Measurements from ENCODE around the gene POLK.

Gene POLK

GRCh38 chr5:75512383-75513074 lies 838 bp downstream of the POLK start:
- Histone ChIP-seq H3K27me3 (ENCODE audit: control insufficient read depth, insufficient read depth, low read length) (no peaks in the 10 kb centered on the region), H3K9me3 (ENCODE audit: control insufficient read depth, insufficient read depth, low read length) (no peaks in the 10 kb centered on the region), H3K4me1 (ENCODE audit: control insufficient read depth, insufficient read depth, low read length) (no peaks in the 10 kb centered on the region), H3K4me3 (ENCODE audit: low read depth, low read length) (peak overlapping the region; percentile 86), H3K9ac (ENCODE audit: low read depth, low read length) (no peak overlapping the region), H3K36me3 (ENCODE audit: control insufficient read depth, insufficient read depth, low read length) (no peaks in the 10 kb centered on the region)

GRCh38 chr5:75513841-75514240 lies 2.1 kb downstream of the POLK start:
- Histone ChIP-seq H3K27me3 (ENCODE audit: control insufficient read depth, insufficient read depth, low read length) (no peaks in the 10 kb centered on the region), H3K9me3 (ENCODE audit: control insufficient read depth, insufficient read depth, low read length) (no peaks in the 10 kb centered on the region), H3K9ac (ENCODE audit: low read depth, low read length) (no peak overlapping the region), H3K4me1 (ENCODE audit: control insufficient read depth, insufficient read depth, low read length) (no peaks in the 10 kb centered on the region), H3K36me3 (ENCODE audit: control insufficient read depth, insufficient read depth, low read length) (no peaks in the 10 kb centered on the region), H3K4me3 (ENCODE audit: low read depth, low read length) (no peak overlapping the region)

GRCh38 chr5:75514323-75514722 lies 2.6 kb downstream of the POLK start:
- Histone ChIP-seq H3K9me3 (ENCODE audit: control insufficient read depth, insufficient read depth, low read length) (no peaks in the 10 kb centered on the region), H3K27me3 (ENCODE audit: control insufficient read depth, insufficient read depth, low read length) (no peaks in the 10 kb centered on the region), H3K4me3 (ENCODE audit: low read depth, low read length) (no peak overlapping the region), H3K9ac (ENCODE audit: low read depth, low read length) (no peak overlapping the region), H3K36me3 (ENCODE audit: control insufficient read depth, insufficient read depth, low read length) (no peaks in the 10 kb centered on the region), H3K4me1 (ENCODE audit: control insufficient read depth, insufficient read depth, low read length) (no peaks in the 10 kb centered on the region)

- Histone ChIP-seq H3K36me3 (ENCODE audit: control insufficient read depth, insufficient read depth, low read length) (no peaks in the 10 kb centered on the region), H3K4me3 (ENCODE audit: low read depth, low read length) (no peak overlapping the region), H3K9ac (ENCODE audit: low read depth, low read length) (no peak overlapping the region), H3K9me3 (ENCODE audit: control insufficient read depth, insufficient read depth, low read length) (no peaks in the 10 kb centered on the region), H3K27me3 (ENCODE audit: control insufficient read depth, insufficient read depth, low read length) (no peaks in the 10 kb centered on the region), H3K4me1 (ENCODE audit: control insufficient read depth, insufficient read depth, low read length) (peaks cover 3% of the 10 kb centered on the region)
Observed at GRCh38 chr5:75519761-75520160, 8.1 kb downstream of the POLK start.

- Histone ChIP-seq H3K4me1 (ENCODE audit: control insufficient read depth, insufficient read depth, low read length) (peaks cover 3% of the 10 kb centered on the region), H3K36me3 (ENCODE audit: control insufficient read depth, insufficient read depth, low read length) (no peaks in the 10 kb centered on the region), H3K9me3 (ENCODE audit: control insufficient read depth, insufficient read depth, low read length) (no peaks in the 10 kb centered on the region)
Observed at GRCh38 chr5:75521195-75521594, 9.5 kb downstream of the POLK start.

GRCh38 chr5:75522025-75522424 lies 10.3 kb downstream of the POLK start:
- H3K9me3 ChIP-seq (ENCODE audit: control insufficient read depth, insufficient read depth, low read length): no peaks in the 10 kb centered on the region
- no peak overlapping the region for H3K4me3 ChIP-seq (ENCODE audit: low read depth, low read length)
- H3K9ac ChIP-seq (ENCODE audit: low read depth, low read length): no peak overlapping the region
- no peaks in the 10 kb centered on the region for H3K27me3 ChIP-seq (ENCODE audit: control insufficient read depth, insufficient read depth, low read length)
- H3K36me3 ChIP-seq (ENCODE audit: control insufficient read depth, insufficient read depth, low read length): no peaks in the 10 kb centered on the region
- peaks cover 3% of the 10 kb centered on the region for H3K4me1 ChIP-seq (ENCODE audit: control insufficient read depth, insufficient read depth, low read length)

More at GRCh38 chr5:75521195-75521594, 9.5 kb downstream of the POLK start:
- H3K9ac ChIP-seq (ENCODE audit: low read depth, low read length): no peak overlapping the region
- H3K27me3 ChIP-seq (ENCODE audit: control insufficient read depth, insufficient read depth, low read length): no peaks in the 10 kb centered on the region
- H3K4me3 ChIP-seq (ENCODE audit: low read depth, low read length): no peak overlapping the region

GRCh38 chr5:75522542-75522941 lies 10.9 kb downstream of the POLK start:
- Histone ChIP-seq H3K4me1 (ENCODE audit: control insufficient read depth, insufficient read depth, low read length) (peaks cover 3% of the 10 kb centered on the region), H3K9me3 (ENCODE audit: control insufficient read depth, insufficient read depth, low read length) (no peaks in the 10 kb centered on the region), H3K27me3 (ENCODE audit: control insufficient read depth, insufficient read depth, low read length) (no peaks in the 10 kb centered on the region), H3K4me3 (ENCODE audit: low read depth, low read length) (no peak overlapping the region), H3K9ac (ENCODE audit: low read depth, low read length) (no peak overlapping the region), H3K36me3 (ENCODE audit: control insufficient read depth, insufficient read depth, low read length) (no peaks in the 10 kb centered on the region)

- Histone ChIP-seq H3K9me3 (ENCODE audit: control insufficient read depth, insufficient read depth, low read length) (no peaks in the 10 kb centered on the region), H3K36me3 (ENCODE audit: control insufficient read depth, insufficient read depth, low read length) (no peaks in the 10 kb centered on the region), H3K4me3 (ENCODE audit: low read depth, low read length) (no peak overlapping the region), H3K9ac (ENCODE audit: low read depth, low read length) (no peak overlapping the region), H3K4me1 (ENCODE audit: control insufficient read depth, insufficient read depth, low read length) (peaks cover 3% of the 10 kb centered on the region), H3K27me3 (ENCODE audit: control insufficient read depth, insufficient read depth, low read length) (no peaks in the 10 kb centered on the region)
Observed at GRCh38 chr5:75523275-75523674, 11.6 kb downstream of the POLK start.

- Histone ChIP-seq H3K4me1 (ENCODE audit: control insufficient read depth, insufficient read depth, low read length) (peaks cover 3% of the 10 kb centered on the region), H3K36me3 (ENCODE audit: control insufficient read depth, insufficient read depth, low read length) (no peaks in the 10 kb centered on the region), H3K9me3 (ENCODE audit: control insufficient read depth, insufficient read depth, low read length) (no peaks in the 10 kb centered on the region), H3K4me3 (ENCODE audit: low read depth, low read length) (no peak overlapping the region), H3K27me3 (ENCODE audit: control insufficient read depth, insufficient read depth, low read length) (no peaks in the 10 kb centered on the region), H3K9ac (ENCODE audit: low read depth, low read length) (no peak overlapping the region)
Observed at GRCh38 chr5:75524071-75524470, 12.4 kb downstream of the POLK start.

- H3K36me3 ChIP-seq (ENCODE audit: control insufficient read depth, insufficient read depth, low read length): no peaks in the 10 kb centered on the region
- H3K4me1 ChIP-seq (ENCODE audit: control insufficient read depth, insufficient read depth, low read length): peaks cover 3% of the 10 kb centered on the region
- H3K9ac ChIP-seq (ENCODE audit: low read depth, low read length): no peak overlapping the region
- no peak overlapping the region for H3K4me3 ChIP-seq (ENCODE audit: low read depth, low read length)
- no peaks in the 10 kb centered on the region for H3K9me3 ChIP-seq (ENCODE audit: control insufficient read depth, insufficient read depth, low read length)
- no peaks in the 10 kb centered on the region for H3K27me3 ChIP-seq (ENCODE audit: control insufficient read depth, insufficient read depth, low read length)
Observed at GRCh38 chr5:75524591-75524990, 12.9 kb downstream of the POLK start.

- peaks cover 3% of the 10 kb centered on the region for H3K4me1 ChIP-seq (ENCODE audit: control insufficient read depth, insufficient read depth, low read length)
- H3K9ac ChIP-seq (ENCODE audit: low read depth, low read length): no peak overlapping the region
- no peak overlapping the region for H3K4me3 ChIP-seq (ENCODE audit: low read depth, low read length)
Observed at GRCh38 chr5:75525344-75525743, 13.7 kb downstream of the POLK start.

GRCh38 chr5:75526070-75526469 lies 14.4 kb downstream of the POLK start:
- H3K27me3 ChIP-seq (ENCODE audit: control insufficient read depth, insufficient read depth, low read length): no peaks in the 10 kb centered on the region
- no peaks in the 10 kb centered on the region for H3K9me3 ChIP-seq (ENCODE audit: control insufficient read depth, insufficient read depth, low read length)
- no peak overlapping the region for H3K9ac ChIP-seq (ENCODE audit: low read depth, low read length)
- no peaks in the 10 kb centered on the region for H3K36me3 ChIP-seq (ENCODE audit: control insufficient read depth, insufficient read depth, low read length)
- H3K4me1 ChIP-seq (ENCODE audit: control insufficient read depth, insufficient read depth, low read length): peaks cover 3% of the 10 kb centered on the region
- H3K4me3 ChIP-seq (ENCODE audit: low read depth, low read length): no peak overlapping the region

More at GRCh38 chr5:75525344-75525743, 13.7 kb downstream of the POLK start:
- no peaks in the 10 kb centered on the region for H3K36me3 ChIP-seq (ENCODE audit: control insufficient read depth, insufficient read depth, low read length)
- no peaks in the 10 kb centered on the region for H3K9me3 ChIP-seq (ENCODE audit: control insufficient read depth, insufficient read depth, low read length)
- no peaks in the 10 kb centered on the region for H3K27me3 ChIP-seq (ENCODE audit: control insufficient read depth, insufficient read depth, low read length)

All from iPS-15b (cell line).